DOHH2 (cell line): ENCODE results near the gene DOCK4.
"Not testable (repeated sequence)": the region's sequence is repeated elsewhere in the genome, so short reads cannot be mapped to it uniquely, and the experiment has no call there.

ENCODE experiments used
- H3F3A ChIP-seq: fragments of 200-600 bp; sonication (generic), shearing (Covaris generic); 2 replicates; pipeline ENCODE4 v1.6.0; 2016; ENCODE audit warnings: antibody characterized with exemption, mild to moderate bottlenecking; ENCODE audit not compliant: control insufficient read depth, insufficient read depth
- H3K27ac ChIP-seq: fragments of 200-600 bp; sonication (generic); 2 replicates; pipeline ENCODE4 v1.5.1; 2014; ENCODE audit warnings: low read depth, mild to moderate bottlenecking, low read length, moderate library complexity
- H3K27me3 ChIP-seq: fragments of 200-600 bp; sonication (generic); 2 replicates; pipeline ENCODE4 v1.6.1; 2014; ENCODE audit warnings: mild to moderate bottlenecking, low read length, mixed read lengths; ENCODE audit not compliant: control insufficient read depth
- H3K36me3 ChIP-seq: fragments of 200-600 bp; sonication (generic); 2 replicates; pipeline ENCODE4 v1.6.1; 2014; ENCODE audit warnings: mild to moderate bottlenecking, low read length, moderate library complexity, mixed read lengths; ENCODE audit not compliant: control insufficient read depth
- H3K4me1 ChIP-seq: fragments of 200-600 bp; sonication (generic); 2 replicates; pipeline ENCODE4 v1.6.1; 2014; ENCODE audit warnings: mild to moderate bottlenecking, low read length, mixed read lengths; ENCODE audit not compliant: control insufficient read depth
- H3K4me2 ChIP-seq: fragments of 200-600 bp; sonication (generic); 2 replicates; pipeline ENCODE4 v1.6.0; 2014; ENCODE audit warnings: mild to moderate bottlenecking, low read length, moderate library complexity
- H3K4me3 ChIP-seq: fragments of 200-600 bp; sonication (generic); 2 replicates; pipeline ENCODE4 v1.5.1; 2014; ENCODE audit warnings: mild to moderate bottlenecking, low read length, mixed read lengths
- H3K79me2 ChIP-seq: fragments of 200-600 bp; sonication (generic); 2 replicates; pipeline ENCODE4 v1.6.1; 2014; ENCODE audit warnings: mild to moderate bottlenecking, low read length, mixed read lengths; ENCODE audit not compliant: control insufficient read depth
- H3K9me2 ChIP-seq: fragments of 200-600 bp; sonication (generic); replicated peaks from 2 replicates; pipeline ENCODE4 v1.6.1; 2014; ENCODE audit warnings: mild to moderate bottlenecking, low read length, mixed read lengths; ENCODE audit not compliant: control insufficient read depth
- H3K9me3 ChIP-seq: fragments of 200-600 bp; sonication (generic); 2 replicates; pipeline ENCODE4 v1.6.1; 2014; ENCODE audit warnings: antibody characterized with exemption, low read length, mixed read lengths; ENCODE audit not compliant: control insufficient read depth, insufficient read depth
- H4K20me1 ChIP-seq: fragments of 200-600 bp; sonication (generic); 2 replicates; pipeline ENCODE4 v1.6.0; 2014; ENCODE audit warnings: low read depth, mild to moderate bottlenecking, antibody characterized with exemption, low read length, moderate library complexity; ENCODE audit not compliant: control insufficient read depth, insufficient read depth
- EZH2phosphoT487 ChIP-seq: fragments of 200-600 bp; sonication (generic); IDR thresholded peaks from 2 replicates; pipeline ENCODE4 v1.6.1; 2017; ENCODE audit warnings: borderline replicate concordance, mild to moderate bottlenecking, antibody characterized with exemption, low read length, moderate library complexity, mixed read lengths
- TF ChIP-seq, protein P1 (sequence below): fragments of 200-600 bp; sonication (generic); IDR thresholded peaks from one replicate; pipeline ENCODE4 v1.5.1; 2014; ENCODE audit warnings: antibody characterized with exemption, mild to moderate bottlenecking, low read depth, low read length; ENCODE audit not compliant: poor library complexity, severe bottlenecking

Gene DOCK4

GRCh38 chr7:112132051-112132694, 74.0 kb downstream of the DOCK4 start:
- Histone ChIP-seq H3K4me2 (no peak overlapping the region), H3K9me3 (no peaks in the 10 kb centered on the region), H3F3A (no peaks in the 10 kb centered on the region), H3K4me1 (no peaks in the 10 kb centered on the region), H3K4me3 (no peak overlapping the region), H3K9me2 (no peaks in the 10 kb centered on the region), H3K27me3 (peaks cover 10% of the 10 kb centered on the region; the same call in 1 of the 2 replicates), H3K36me3 (no peaks in the 10 kb centered on the region), H3K79me2 (no peaks in the 10 kb centered on the region), H4K20me1 (no peaks in the 10 kb centered on the region), H3K27ac (no peak overlapping the region)
- TF ChIP-seq EZH2phosphoT487: no peak
- TF ChIP-seq, protein P1, sequence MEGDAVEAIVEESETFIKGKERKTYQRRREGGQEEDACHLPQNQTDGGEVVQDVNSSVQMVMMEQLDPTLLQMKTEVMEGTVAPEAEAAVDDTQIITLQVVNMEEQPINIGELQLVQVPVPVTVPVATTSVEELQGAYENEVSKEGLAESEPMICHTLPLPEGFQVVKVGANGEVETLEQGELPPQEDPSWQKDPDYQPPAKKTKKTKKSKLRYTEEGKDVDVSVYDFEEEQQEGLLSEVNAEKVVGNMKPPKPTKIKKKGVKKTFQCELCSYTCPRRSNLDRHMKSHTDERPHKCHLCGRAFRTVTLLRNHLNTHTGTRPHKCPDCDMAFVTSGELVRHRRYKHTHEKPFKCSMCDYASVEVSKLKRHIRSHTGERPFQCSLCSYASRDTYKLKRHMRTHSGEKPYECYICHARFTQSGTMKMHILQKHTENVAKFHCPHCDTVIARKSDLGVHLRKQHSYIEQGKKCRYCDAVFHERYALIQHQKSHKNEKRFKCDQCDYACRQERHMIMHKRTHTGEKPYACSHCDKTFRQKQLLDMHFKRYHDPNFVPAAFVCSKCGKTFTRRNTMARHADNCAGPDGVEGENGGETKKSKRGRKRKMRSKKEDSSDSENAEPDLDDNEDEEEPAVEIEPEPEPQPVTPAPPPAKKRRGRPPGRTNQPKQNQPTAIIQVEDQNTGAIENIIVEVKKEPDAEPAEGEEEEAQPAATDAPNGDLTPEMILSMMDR: no peak

- no peak overlapping the region for H3K27ac ChIP-seq
- H3K27me3 ChIP-seq: peaks cover 10% of the 10 kb centered on the region; the same call in 1 of the 2 replicates
- no peaks in the 10 kb centered on the region for H3K9me2 ChIP-seq
- no peaks in the 10 kb centered on the region for H3F3A ChIP-seq
- H3K79me2 ChIP-seq: no peaks in the 10 kb centered on the region
- TF ChIP-seq, protein P1: no peak
- no peak for TF ChIP-seq EZH2phosphoT487
- H3K36me3 ChIP-seq: no peaks in the 10 kb centered on the region
- no peaks in the 10 kb centered on the region for H3K9me3 ChIP-seq
- H3K4me2 ChIP-seq: no peak overlapping the region
- no peaks in the 10 kb centered on the region for H3K4me1 ChIP-seq
- no peak overlapping the region for H3K4me3 ChIP-seq
- H4K20me1 ChIP-seq: no peaks in the 10 kb centered on the region
Measured at GRCh38 chr7:112130729-112131410, 75.3 kb downstream of the DOCK4 start.

GRCh38 chr7:112129655-112130323, 76.4 kb downstream of the DOCK4 start:
- no peak for TF ChIP-seq EZH2phosphoT487
- TF ChIP-seq, protein P1: no peak
- no peaks in the 10 kb centered on the region for H3F3A ChIP-seq
- H3K4me2 ChIP-seq: no peak overlapping the region
- H3K27me3 ChIP-seq: peaks cover 10% of the 10 kb centered on the region; the same call in 1 of the 2 replicates
- H3K9me2 ChIP-seq: no peaks in the 10 kb centered on the region
- H3K4me3 ChIP-seq: no peak overlapping the region
- H3K36me3 ChIP-seq: no peaks in the 10 kb centered on the region
- H4K20me1 ChIP-seq: no peaks in the 10 kb centered on the region
- H3K27ac ChIP-seq: no peak overlapping the region
- no peaks in the 10 kb centered on the region for H3K79me2 ChIP-seq
- no peaks in the 10 kb centered on the region for H3K9me3 ChIP-seq
- no peaks in the 10 kb centered on the region for H3K4me1 ChIP-seq

DNA sequence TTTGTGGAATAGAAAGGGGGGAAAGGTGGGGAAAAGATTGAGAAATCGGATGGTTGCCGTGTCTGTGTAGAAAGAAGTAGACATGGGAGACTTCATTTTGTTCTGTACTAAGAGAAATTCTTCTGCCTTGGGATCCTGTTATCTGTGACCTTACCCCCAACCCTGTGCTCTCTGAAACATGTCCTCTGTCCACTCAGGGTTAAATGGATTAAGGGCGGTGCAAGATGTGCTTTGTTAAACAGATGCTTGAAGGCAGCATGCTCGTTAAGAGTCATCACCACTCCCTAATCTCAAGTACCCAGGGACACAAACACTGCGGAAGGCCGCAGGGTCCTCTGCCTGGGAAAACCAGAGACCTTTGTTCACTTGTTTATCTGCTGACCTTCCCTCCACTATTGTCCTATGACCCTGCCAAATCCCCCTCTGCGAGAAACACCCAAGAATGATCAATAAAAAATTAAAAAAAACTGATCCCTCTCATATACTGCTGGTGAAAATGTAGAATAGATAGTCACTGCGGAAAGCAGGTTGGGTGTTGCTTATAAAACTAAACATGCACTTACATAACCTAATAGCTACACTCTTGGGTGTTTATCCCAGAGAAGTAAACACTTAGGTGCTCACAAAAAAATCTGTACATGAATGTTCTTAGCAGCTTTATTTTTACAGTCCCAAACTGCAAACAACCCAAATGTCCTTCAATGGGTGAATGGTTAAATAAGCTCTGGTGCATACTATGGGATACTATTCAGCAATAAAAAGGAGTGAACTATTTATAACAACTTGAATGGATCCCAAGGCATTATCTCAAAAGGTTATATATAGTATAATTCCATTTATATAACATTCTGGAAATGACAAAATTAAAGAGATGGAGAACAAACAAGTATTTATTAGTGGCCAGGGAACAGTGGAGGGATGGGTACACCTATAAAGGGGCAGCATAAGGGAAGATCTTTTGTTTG, 77.5 kb downstream of the DOCK4 start:
- not testable (repeated sequence) for H3K4me3 ChIP-seq, H3K36me3 ChIP-seq, H3K4me1 ChIP-seq, H3K9me3 ChIP-seq, H3K9me2 ChIP-seq, H4K20me1 ChIP-seq, H3K4me2 ChIP-seq, H3K79me2 ChIP-seq, H3F3A ChIP-seq, H3K27ac ChIP-seq
- peaks cover 10% of the 10 kb centered on the region; the same call in 1 of the 2 replicates for H3K27me3 ChIP-seq

DNA sequence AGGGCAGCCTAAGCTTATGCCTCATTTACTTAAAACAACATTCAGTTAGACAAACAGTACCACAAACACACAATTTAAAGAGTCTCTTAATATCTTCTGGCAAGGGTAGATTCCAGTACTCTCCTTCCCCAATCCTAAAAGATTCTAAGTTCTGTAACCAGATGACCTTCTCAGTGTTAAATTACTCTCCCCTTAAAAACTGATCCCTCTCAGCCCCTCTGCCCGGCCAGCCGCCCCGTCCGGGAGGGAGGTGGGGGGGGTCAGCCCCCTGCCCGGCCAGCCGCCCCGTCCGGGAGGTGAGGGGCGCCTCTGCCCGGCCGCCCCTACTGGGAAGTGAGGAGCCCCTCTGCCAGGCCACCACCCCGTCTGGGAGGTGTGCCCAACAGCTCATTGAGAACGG, 78.2 kb downstream of the DOCK4 start:
- not testable (repeated sequence) for H3F3A ChIP-seq, H3K27ac ChIP-seq

More for the DNA sequence above, 78.2 kb downstream of the DOCK4 start:
- H3K4me3 ChIP-seq, H4K20me1 ChIP-seq, H3K4me1 ChIP-seq, H3K9me2 ChIP-seq, H3K4me2 ChIP-seq, H3K36me3 ChIP-seq, H3K9me3 ChIP-seq, H3K79me2 ChIP-seq: not testable (repeated sequence)
- peaks cover 10% of the 10 kb centered on the region; the same call in 1 of the 2 replicates for H3K27me3 ChIP-seq
